CD14-positive monocyte (primary cell): ENCODE data around the gene TBC1D5. TPM values are rescaled to one million over a fixed set of nuclear protein-coding genes. Genes with fewer than 3 reads are reported as not detected.

Experiments used
- DNase-seq, 3 donors: peaks; one replicate each; pipeline ENCODE4 v3.0.0-alpha.2; 2011 to 2022
- H2AFZ ChIP-seq: 2 replicates; pipeline ENCODE4 v1.6.0; 2012; ENCODE audit warnings: mild to moderate bottlenecking, low read depth, low read length, inconsistent platforms; ENCODE audit not compliant: insufficient read depth, poor library complexity, severe bottlenecking
- H3K27ac ChIP-seq, 2 donors: 1 replicate in 1 of 2; 2 replicates in 1 of 2; pipeline ENCODE4 v1.5.1; 2012 to 2013; ENCODE audit warnings: low read length in 2 of 2, control low read depth in 1 of 2, inconsistent platforms in 1 of 2, low read depth in 1 of 2, mild to moderate bottlenecking in 1 of 2
- H3K27me3 ChIP-seq, 2 donors: one replicate each; pipeline versions ENCODE4 v1.6.0 to v1.6.1; 2011 to 2013; ENCODE audit warnings: low read length in 2 of 2; ENCODE audit not compliant: control insufficient read depth in 2 of 2, insufficient read depth in 2 of 2
- H3K36me3 ChIP-seq, 2 donors: replicated peaks in 1 of 2; 1 replicate in 1 of 2; 2 replicates in 1 of 2; pipeline versions ENCODE4 v1.5.1 to v1.6.1; 2012 to 2013; ENCODE audit warnings: low read length in 2 of 2, control low read depth in 1 of 2, inconsistent platforms in 1 of 2, mild to moderate bottlenecking in 1 of 2; ENCODE audit not compliant: insufficient read depth in 2 of 2, control insufficient read depth in 1 of 2
- H3K4me1 ChIP-seq, 2 donors: 1 replicate in 1 of 2; 2 replicates in 1 of 2; pipeline versions ENCODE4 v1.5.1 to v1.6.1; 2012 to 2013; ENCODE audit warnings: low read length in 2 of 2, control low read depth in 1 of 2, inconsistent platforms in 1 of 2, mild to moderate bottlenecking in 1 of 2, moderate library complexity in 1 of 2; ENCODE audit not compliant: insufficient read depth in 2 of 2, control insufficient read depth in 1 of 2
- H3K4me2 ChIP-seq: replicated peaks from 2 replicates; pipeline ENCODE3; 2012; ENCODE audit warnings: low read length, moderate library complexity, mild to moderate bottlenecking; ENCODE audit not compliant: poor library complexity, severe bottlenecking; ENCODE audit errors: extremely low read depth
- H3K4me3 ChIP-seq, 3 experiments: fragments of 200-600 bp in 1 of 3; sonication (generic) in 1 of 3; replicated peaks in 1 of 3; 1 replicate in 2 of 3; 2 replicates in 1 of 3; pipeline ENCODE4 v1.5.1; 2011 to 2013; ENCODE audit warnings: low read length in 3 of 3, mild to moderate bottlenecking in 3 of 3, control low read depth in 2 of 3, low read depth in 2 of 3, inconsistent platforms in 1 of 3, moderate library complexity in 1 of 3
- H3K79me2 ChIP-seq: 2 replicates; pipeline ENCODE4 v1.6.0; 2012; ENCODE audit warnings: mild to moderate bottlenecking, control low read depth, inconsistent platforms, low read length, moderate library complexity; ENCODE audit not compliant: insufficient read depth
- H3K9ac ChIP-seq: 2 replicates; pipeline ENCODE4 v1.6.0; 2017; ENCODE audit warnings: low read length, mild to moderate bottlenecking; ENCODE audit not compliant: insufficient read depth, poor library complexity, severe bottlenecking
- H3K9me3 ChIP-seq, 2 donors: replicated peaks in 1 of 2; 1 replicate in 1 of 2; 2 replicates in 1 of 2; pipeline versions ENCODE4 v1.5.1 to v1.6.1; 2012 to 2013; ENCODE audit warnings: low read length in 2 of 2, control low read depth in 1 of 2; ENCODE audit not compliant: control insufficient read depth in 1 of 2, insufficient read depth in 1 of 2
- H4K20me1 ChIP-seq: 2 replicates; pipeline ENCODE4 v1.6.0; 2012; ENCODE audit warnings: mild to moderate bottlenecking, low read length, control low read depth, moderate library complexity; ENCODE audit not compliant: insufficient read depth
- H3K27ac Mint-ChIP-seq, 7 donors: one replicate each; pipeline ENCODE4 v1.8.0; 2020; ENCODE audit warnings: mild to moderate bottlenecking in 7 of 7, mixed read lengths in 7 of 7, moderate library complexity in 6 of 7, inconsistent platforms in 2 of 7
- H3K27me3 Mint-ChIP-seq, 3 donors: one replicate each; pipeline ENCODE4 v1.8.0; 2021 to 2022; ENCODE audit warnings: low read depth in 3 of 3, mild to moderate bottlenecking in 3 of 3, mixed read lengths in 3 of 3, moderate library complexity in 3 of 3, inconsistent platforms in 1 of 3
- H3K36me3 Mint-ChIP-seq, 2 donors: one replicate each; pipeline ENCODE4 v1.8.0; 2020; ENCODE audit warnings: mixed read lengths in 2 of 2, inconsistent platforms in 1 of 2, mild to moderate bottlenecking in 1 of 2
- H3K4me1 Mint-ChIP-seq: one replicate; pipeline ENCODE4 v1.8.0; 2020; ENCODE audit warnings: mild to moderate bottlenecking, mixed read lengths
- H3K4me3 Mint-ChIP-seq, 2 donors: one replicate each; pipeline ENCODE4 v1.8.0; 2020; ENCODE audit warnings: mild to moderate bottlenecking in 2 of 2, mixed read lengths in 2 of 2, moderate library complexity in 1 of 2
- H3K9me3 Mint-ChIP-seq, 7 donors: one replicate each; pipeline ENCODE4 v1.8.0; 2020 to 2022; ENCODE audit warnings: mixed read lengths in 7 of 7, mild to moderate bottlenecking in 6 of 7, moderate library complexity in 6 of 7, inconsistent platforms in 2 of 7
- WGBS: methylation state at CpG from one replicate; pipeline ENCODE4 v1.1.5; 2013; ENCODE audit warnings: missing lambda C conversion rate; ENCODE audit not compliant: insufficient coverage; 5-methylcytosine and 5-hydroxymethylcytosine counted together
- intact Hi-C, 2 donors: fragments of 100-400 bp; cut with micrococcal nuclease; formaldehyde crosslinking; loops; one replicate each; pipeline versions ENCODE4 v1.15.0 to v1.15.1; 2023
- polyA plus RNA-seq, 3 donors: library from polyadenylated mRNA; depleted of rRNA in 1 of 3; unstranded in 2 of 3; stranded (reverse) in 1 of 3; fragments of 300-500 nt in 2 of 3; fragments of >200 nt in 1 of 3; fragmentation: Illumina TruSeq in 2 of 3; gene quantifications; 1 replicate in 2 of 3; 2 replicates in 1 of 3; pipeline ENCODE4 v1.2.3, GENCODE V29; 2012 to 2021
- TF ChIP-seq, protein P1 (sequence below): fragments of 200-600 bp; IDR thresholded peaks from one replicate; pipeline ENCODE4 v1.8.0; 2022; ENCODE audit warnings: antibody characterized with exemption, mild to moderate bottlenecking

Gene TBC1D5
- polyA plus RNA-seq, 3 donors: 17.6 to 35.3 (median 21.0) TPM

DNA sequence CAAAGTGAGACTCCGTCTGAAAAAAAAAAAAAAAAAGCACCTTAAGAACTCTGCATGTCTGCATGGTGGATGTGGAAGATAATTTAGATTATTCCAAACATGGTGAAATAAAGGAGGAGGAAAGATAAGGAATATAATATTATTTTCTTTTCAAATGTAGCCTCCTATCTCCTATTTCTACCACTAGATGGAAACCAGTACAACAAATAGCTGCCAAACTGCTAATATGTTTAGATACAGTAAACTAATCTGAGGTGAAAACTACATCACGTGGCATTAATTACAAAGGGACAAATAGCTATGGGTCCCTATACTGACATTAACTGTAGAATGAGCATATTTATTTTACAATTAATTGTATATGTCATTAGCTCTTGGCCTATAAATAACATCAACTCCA is 197.8 kb downstream of the TBC1D5 start:
- intact Hi-C loops: no loop called here
- no peaks in the 10 kb centered on the region for H4K20me1 ChIP-seq

DNA sequence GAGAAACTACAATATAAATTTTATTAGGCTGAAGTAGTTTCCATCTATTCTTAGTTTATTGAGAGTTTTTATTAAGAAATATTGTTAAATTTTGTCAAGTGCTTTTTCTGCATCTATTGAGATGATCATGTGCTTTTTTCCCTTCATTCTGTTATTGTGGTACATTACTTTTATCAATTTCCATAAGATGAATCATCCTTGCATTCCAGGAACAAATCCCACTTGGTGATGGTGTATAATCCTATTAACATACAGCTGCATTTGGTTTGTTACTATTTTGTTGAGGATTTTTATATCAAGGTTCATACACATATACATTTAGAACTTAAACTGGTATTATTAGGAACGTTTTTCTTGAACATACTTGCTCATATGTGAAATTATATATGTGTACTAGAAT is 199.8 kb downstream of the TBC1D5 start:
- peaks cover 9 to 15% of the 10 kb centered on the region in 2 donors for H3K36me3 ChIP-seq
- no peak overlapping the region for H3K9ac ChIP-seq
- H3K27me3 ChIP-seq: no peaks in the 10 kb centered on the region
- H3K9me3 ChIP-seq: peaks cover 0 to 4% of the 10 kb centered on the region in 2 donors
- intact Hi-C loops: no loop called here
- H3K4me1 Mint-ChIP-seq: no peaks in the 10 kb centered on the region
- no peaks in the 10 kb centered on the region for H4K20me1 ChIP-seq
- DNase-seq: no peak
- peaks cover 0 to 2% (median 0%) of the 10 kb centered on the region in 3 donors for H3K27me3 Mint-ChIP-seq
- no peak overlapping the region for H3K27ac ChIP-seq
- no peak overlapping the region for H3K4me2 ChIP-seq
- H3K4me1 ChIP-seq: no peaks in the 10 kb centered on the region
- H3K79me2 ChIP-seq: no peaks in the 10 kb centered on the region
- no peak overlapping the region for H3K4me3 Mint-ChIP-seq
- TF ChIP-seq, protein P1, sequence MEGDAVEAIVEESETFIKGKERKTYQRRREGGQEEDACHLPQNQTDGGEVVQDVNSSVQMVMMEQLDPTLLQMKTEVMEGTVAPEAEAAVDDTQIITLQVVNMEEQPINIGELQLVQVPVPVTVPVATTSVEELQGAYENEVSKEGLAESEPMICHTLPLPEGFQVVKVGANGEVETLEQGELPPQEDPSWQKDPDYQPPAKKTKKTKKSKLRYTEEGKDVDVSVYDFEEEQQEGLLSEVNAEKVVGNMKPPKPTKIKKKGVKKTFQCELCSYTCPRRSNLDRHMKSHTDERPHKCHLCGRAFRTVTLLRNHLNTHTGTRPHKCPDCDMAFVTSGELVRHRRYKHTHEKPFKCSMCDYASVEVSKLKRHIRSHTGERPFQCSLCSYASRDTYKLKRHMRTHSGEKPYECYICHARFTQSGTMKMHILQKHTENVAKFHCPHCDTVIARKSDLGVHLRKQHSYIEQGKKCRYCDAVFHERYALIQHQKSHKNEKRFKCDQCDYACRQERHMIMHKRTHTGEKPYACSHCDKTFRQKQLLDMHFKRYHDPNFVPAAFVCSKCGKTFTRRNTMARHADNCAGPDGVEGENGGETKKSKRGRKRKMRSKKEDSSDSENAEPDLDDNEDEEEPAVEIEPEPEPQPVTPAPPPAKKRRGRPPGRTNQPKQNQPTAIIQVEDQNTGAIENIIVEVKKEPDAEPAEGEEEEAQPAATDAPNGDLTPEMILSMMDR: no peak
- no peak overlapping the region for H3K4me3 ChIP-seq
- H3K36me3 Mint-ChIP-seq: peaks cover 18 to 31% of the 10 kb centered on the region in 2 donors
- WGBS: no CpG with 5 or more reads among the region's 1 CpG
- H3K27ac Mint-ChIP-seq: no peak overlapping the region
- H2AFZ ChIP-seq: no peak overlapping the region
- peaks cover 0 to 5% (median 2%) of the 10 kb centered on the region in 7 donors for H3K9me3 Mint-ChIP-seq

More for the DNA sequence above, 197.8 kb downstream of the TBC1D5 start:
- DNase-seq: no peak
- Histone ChIP-seq H3K9ac (no peak overlapping the region), H3K9me3 (peaks cover 0 to 4% of the 10 kb centered on the region in 2 donors), H2AFZ (no peak overlapping the region), H3K79me2 (no peaks in the 10 kb centered on the region), H3K36me3 (peaks cover 9 to 15% of the 10 kb centered on the region in 2 donors), H3K4me3 (no peak overlapping the region), H3K4me2 (no peak overlapping the region), H3K4me1 (no peaks in the 10 kb centered on the region), H3K27ac (no peak overlapping the region), H3K27me3 (no peaks in the 10 kb centered on the region)
- H3K4me1 Mint-ChIP-seq: no peaks in the 10 kb centered on the region
- H3K27ac Mint-ChIP-seq: no peak overlapping the region
- peaks cover 0 to 5% (median 2%) of the 10 kb centered on the region in 7 donors for H3K9me3 Mint-ChIP-seq
- H3K27me3 Mint-ChIP-seq: peaks cover 0 to 2% (median 0%) of the 10 kb centered on the region in 3 donors
- no CpG with 5 or more reads among the region's 2 CpGs for WGBS
- H3K4me3 Mint-ChIP-seq: no peak overlapping the region
- TF ChIP-seq, protein P1: no peak
- peaks cover 15 to 29% of the 10 kb centered on the region in 2 donors for H3K36me3 Mint-ChIP-seq
